Umbilical cord (tissue), 2 donors: Measurements from ENCODE around the gene MAN1C1. TPM values are rescaled to one million over a fixed set of nuclear protein-coding genes. Genes with fewer than 3 reads are reported as not detected.

Source experiments
- DNase-seq: peaks from one replicate; pipeline ENCODE4 v3.0.0-alpha.2; 2015; ENCODE audit warnings: low spot score
- total RNA-seq: library from RNA; depleted of rRNA; stranded (reverse); fragments of >200 nt; gene quantifications from one replicate; pipeline ENCODE4 v1.2.3, GENCODE V29; 2014; ENCODE audit warnings: low replicate concordance; ENCODE audit not compliant: insufficient read depth

The MAN1C1 gene
- total RNA-seq, 1 donor from 2014 or later = 16.9 TPM

GRCh38 chr1:25780318-25781129 is 163.9 kb downstream of the MAN1C1 start:
- no peak for DNase-seq

GRCh38 chr1:25781130-25781433 is 164.5 kb downstream of the MAN1C1 start:
- no peak for DNase-seq

- no peak for DNase-seq
These were observed 166.1 kb downstream of the MAN1C1 start for GRCh38 chr1:25782608-25783201.

- no peak for DNase-seq
These were observed 168.0 kb downstream of the MAN1C1 start for GRCh38 chr1:25784575-25785051.

GRCh38 chr1:25785333-25786067 is 168.9 kb downstream of the MAN1C1 start:
- no peak for DNase-seq

- DNase-seq = no peak
These were observed 170.5 kb downstream of the MAN1C1 start for GRCh38 chr1:25786887-25787759.

GRCh38 chr1:25787760-25788166 is 171.2 kb downstream of the MAN1C1 start:
- no peak for DNase-seq

- no peak for DNase-seq
These were observed 173.9 kb downstream of the MAN1C1 start for GRCh38 chr1:25790472-25790871.

GRCh38 chr1:25792115-25792514 is 175.5 kb downstream of the MAN1C1 start:
- DNase-seq = no peak

- no peak for DNase-seq
These were observed 177.1 kb downstream of the MAN1C1 start for GRCh38 chr1:25793585-25794170.

GRCh38 chr1:25794325-25794724 is 177.7 kb downstream of the MAN1C1 start:
- no peak for DNase-seq

GRCh38 chr1:25795211-25795610 is 178.6 kb downstream of the MAN1C1 start:
- DNase-seq = peak; percentile 67

GRCh38 chr1:25795946-25796810 is 179.6 kb downstream of the MAN1C1 start:
- DNase-seq = no peak

- peak; percentile 74 for DNase-seq
These were observed 180.3 kb downstream of the MAN1C1 start for GRCh38 chr1:25796811-25797458.

- no peak for DNase-seq
These were observed 181.3 kb downstream of the MAN1C1 start for GRCh38 chr1:25797939-25798338.

GRCh38 chr1:25798666-25799351 is 182.2 kb downstream of the MAN1C1 start:
- DNase-seq = no peak

GRCh38 chr1:25799352-25799934 is 182.9 kb downstream of the MAN1C1 start:
- no peak for DNase-seq

- DNase-seq = peak; percentile 62
These were observed 183.5 kb downstream of the MAN1C1 start, which contains the start of gene SELENON for GRCh38 chr1:25799935-25800702. Gene SELENON, plus strand, starts transcription at chr1:25800193. Its CDS starts 38 bp downstream, at chr1:25800231.
